GM18873 (cell line): ENCODE data around the gene SLC9A5.

ENCODE experiments used
- ATAC-seq: cut with Tn5 transposase; IDR thresholded peaks from one replicate; pipeline ENCODE4 v1.9.1; 2021; ENCODE audit warnings: mild to moderate bottlenecking, moderate library complexity, moderate number of reproducible peaks; ENCODE audit not compliant: unreplicated experiment, low FRiP score

SLC9A5 gene

GRCh38 chr16:67248401-67249177, at the start of gene SLC9A5:
TSS of gene SLC9A5 (plus strand) at chr16:67248979. CDS start at chr16:67249015, 36 bp downstream.
- ATAC-seq: no peak

GRCh38 chr16:67199011-67199807, 49.6 kb upstream of the SLC9A5 start, which contains the start of gene ELMO3:
TSS of gene ELMO3 (plus strand) at chr16:67199131. CDS start at chr16:67199327, 196 bp downstream.
- no peak for ATAC-seq

GRCh38 chr16:67199808-67200198, 49.0 kb upstream of the SLC9A5 start:
- ATAC-seq: no peak

- no peak for ATAC-seq
These were observed 48.3 kb upstream of the SLC9A5 start for GRCh38 chr16:67200491-67200890.

GRCh38 chr16:67201411-67202345, 47.1 kb upstream of the SLC9A5 start:
- no peak for ATAC-seq

GRCh38 chr16:67202426-67202825, 46.4 kb upstream of the SLC9A5 start:
- no peak for ATAC-seq

GRCh38 chr16:67202956-67203493, 45.8 kb upstream of the SLC9A5 start:
- no peak for ATAC-seq

GRCh38 chr16:67204076-67204475, 44.7 kb upstream of the SLC9A5 start:
- ATAC-seq: no peak

GRCh38 chr16:67206129-67206837, 42.5 kb upstream of the SLC9A5 start:
- no peak for ATAC-seq

- ATAC-seq: no peak
These were observed 41.9 kb upstream of the SLC9A5 start for GRCh38 chr16:67206838-67207248.

- no peak for ATAC-seq
These were observed 41.3 kb upstream of the SLC9A5 start for GRCh38 chr16:67207249-67208091.

- ATAC-seq: no peak
These were observed 40.5 kb upstream of the SLC9A5 start for GRCh38 chr16:67208154-67208896.

- ATAC-seq: no peak
These were observed 39.2 kb upstream of the SLC9A5 start for GRCh38 chr16:67209565-67209964.

GRCh38 chr16:67210069-67210937, 38.5 kb upstream of the SLC9A5 start:
- no peak for ATAC-seq

GRCh38 chr16:67211674-67212073, 37.1 kb upstream of the SLC9A5 start:
- ATAC-seq: no peak

GRCh38 chr16:67212766-67213165, 36.0 kb upstream of the SLC9A5 start:
- no peak for ATAC-seq
